ENCODE measurements around the gene PPARD.

GRCh38 chr6:35310265-35310831 is 32.0 kb upstream of the PPARD start:
- TF ChIP-seq, protein P1, sequence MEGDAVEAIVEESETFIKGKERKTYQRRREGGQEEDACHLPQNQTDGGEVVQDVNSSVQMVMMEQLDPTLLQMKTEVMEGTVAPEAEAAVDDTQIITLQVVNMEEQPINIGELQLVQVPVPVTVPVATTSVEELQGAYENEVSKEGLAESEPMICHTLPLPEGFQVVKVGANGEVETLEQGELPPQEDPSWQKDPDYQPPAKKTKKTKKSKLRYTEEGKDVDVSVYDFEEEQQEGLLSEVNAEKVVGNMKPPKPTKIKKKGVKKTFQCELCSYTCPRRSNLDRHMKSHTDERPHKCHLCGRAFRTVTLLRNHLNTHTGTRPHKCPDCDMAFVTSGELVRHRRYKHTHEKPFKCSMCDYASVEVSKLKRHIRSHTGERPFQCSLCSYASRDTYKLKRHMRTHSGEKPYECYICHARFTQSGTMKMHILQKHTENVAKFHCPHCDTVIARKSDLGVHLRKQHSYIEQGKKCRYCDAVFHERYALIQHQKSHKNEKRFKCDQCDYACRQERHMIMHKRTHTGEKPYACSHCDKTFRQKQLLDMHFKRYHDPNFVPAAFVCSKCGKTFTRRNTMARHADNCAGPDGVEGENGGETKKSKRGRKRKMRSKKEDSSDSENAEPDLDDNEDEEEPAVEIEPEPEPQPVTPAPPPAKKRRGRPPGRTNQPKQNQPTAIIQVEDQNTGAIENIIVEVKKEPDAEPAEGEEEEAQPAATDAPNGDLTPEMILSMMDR (conservative IDR thresholded peaks at IDR 0.05; ENCODE audit: low read length) = no peak
- no peak for TF ChIP-seq EZH2phosphoT487 (IDR thresholded peaks at IDR 0.05; ENCODE audit: borderline replicate concordance)
